Fibroblast of villous mesenchyme (primary cell): ENCODE measurements around the gene TET3. TPM values are rescaled to one million over a fixed set of nuclear protein-coding genes. Genes with fewer than 3 reads are reported as not detected.

Experiments used
- DNase-seq: peaks from one replicate; pipeline ENCODE4 v3.0.0-alpha.2; 2010; ENCODE audit warnings: low read depth
- H3K4me3 ChIP-seq: 2 replicates; pipeline ENCODE4 v1.5.1; 2011; ENCODE audit warnings: low read depth, mild to moderate bottlenecking, low read length
- CTCF ChIP-seq: IDR thresholded peaks from 2 replicates; pipeline ENCODE4 v1.5.1; 2012; ENCODE audit warnings: low read depth, mild to moderate bottlenecking, low read length; ENCODE audit not compliant: insufficient read depth
- total RNA-seq: library from RNA; depleted of rRNA; stranded (reverse); fragments of >200 nt; gene quantifications from 2 replicates; pipeline ENCODE4 v1.2.3, GENCODE V29; 2012

The TET3 gene
- total RNA-seq, 1 donor = 5.6 TPM

DNA sequence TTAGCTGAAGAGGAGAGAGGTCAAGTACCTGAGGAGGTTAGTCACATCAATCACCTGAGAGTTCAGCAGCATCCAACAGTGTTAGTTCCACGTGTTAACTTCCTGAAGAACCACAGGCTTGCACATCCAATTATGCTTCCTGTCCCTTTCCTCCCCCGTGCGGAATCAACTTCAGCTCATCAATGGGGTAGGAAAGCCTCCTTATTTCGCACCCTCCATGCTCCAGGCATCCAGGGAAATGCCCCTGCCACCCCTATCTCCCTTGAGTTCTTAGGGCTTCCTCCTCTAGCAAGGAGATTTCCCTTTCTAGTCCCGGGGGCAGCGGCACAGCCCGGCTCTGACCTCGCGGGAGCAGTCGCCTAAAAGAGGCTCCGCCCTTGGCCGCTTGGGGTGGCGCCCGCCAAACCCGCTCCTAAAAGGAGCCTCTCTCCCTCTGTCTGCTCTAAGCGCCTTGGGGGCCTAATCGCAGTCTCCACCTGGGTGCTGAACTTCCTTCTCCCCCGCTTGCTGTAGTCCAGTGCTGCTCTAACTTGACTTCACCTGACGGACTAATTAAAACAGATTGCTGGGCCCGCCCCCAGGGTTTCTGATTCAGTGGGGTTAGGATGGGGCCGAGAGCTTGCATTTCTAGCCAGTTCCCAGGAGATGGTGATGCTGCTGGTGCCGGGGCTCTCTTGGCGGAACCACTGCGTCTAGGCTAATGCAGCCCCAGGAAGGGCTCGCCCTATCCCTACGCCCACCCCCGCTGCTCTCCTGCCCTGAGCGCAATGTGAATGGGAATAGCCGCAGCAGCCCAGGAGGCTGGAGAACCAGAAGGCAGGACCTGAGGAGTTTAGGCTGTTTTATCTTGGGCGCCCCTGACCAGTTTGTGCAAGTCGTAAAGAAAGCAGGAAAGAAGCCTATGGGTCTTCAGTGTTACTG lies 3.4 kb upstream of the TET3 start:
- H3K4me3 ChIP-seq = peak overlapping the region; percentile 47
- peak; percentile 20 for DNase-seq
- no peak for TF ChIP-seq CTCF

GRCh38 chr2:73982140-73982617 lies 2.5 kb upstream of the TET3 start:
- TF ChIP-seq CTCF = no peak
- no peak overlapping the region for H3K4me3 ChIP-seq
- DNase-seq = peak; percentile 18

DNA sequence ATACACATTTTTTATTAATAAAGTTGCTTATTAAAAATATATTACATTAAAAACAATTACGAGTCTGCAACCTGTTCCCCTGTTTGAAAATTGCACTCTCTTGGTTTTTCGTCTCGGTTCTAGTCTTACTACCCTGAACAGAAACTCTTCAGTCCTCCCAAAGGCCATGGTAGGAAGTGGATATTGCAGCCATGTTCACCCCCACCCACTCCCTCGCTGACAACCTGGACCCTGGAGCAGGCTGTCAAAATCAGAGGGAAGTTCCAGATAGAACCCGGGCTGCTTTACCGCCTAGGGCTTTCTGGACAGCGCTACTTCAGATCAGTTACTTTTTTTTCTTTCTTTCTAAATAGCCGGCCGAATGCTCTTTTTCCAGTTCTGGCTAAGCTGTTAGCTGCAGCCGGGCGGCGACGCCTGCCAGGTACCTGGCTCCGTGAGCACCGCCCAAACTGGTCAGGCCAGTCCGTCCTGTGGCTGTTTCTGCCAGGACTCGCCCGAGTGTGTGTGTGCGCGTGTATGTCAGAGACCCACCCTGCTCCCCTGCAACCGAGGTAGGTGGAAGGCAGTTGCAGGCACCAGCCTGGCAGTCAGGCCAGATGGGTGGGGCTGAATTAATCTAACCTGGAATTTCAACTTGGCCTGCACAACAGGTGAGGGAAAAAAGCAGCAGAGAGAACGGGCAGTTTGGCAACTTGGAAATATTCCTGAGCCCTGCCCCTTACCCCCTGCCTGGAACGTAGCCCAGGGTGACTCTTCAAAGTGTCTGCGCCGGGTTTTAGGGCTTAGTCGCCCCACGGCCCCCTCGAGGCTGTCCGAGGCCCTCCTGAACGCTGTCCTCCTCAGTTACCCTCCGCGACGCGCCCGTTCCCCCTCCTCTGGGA lies 1.1 kb upstream of the TET3 start:
- TF ChIP-seq CTCF = no peak
- no peak for DNase-seq
- peak overlapping the region; percentile 64 for H3K4me3 ChIP-seq

- TF ChIP-seq CTCF = no peak
- no peak for DNase-seq
- peak overlapping the region; percentile 64 for H3K4me3 ChIP-seq
These were observed 205 bp downstream of the TET3 start for GRCh38 chr2:73984922-73985307.

GRCh38 chr2:73985308-73986084 lies 786 bp downstream of the TET3 start:
- no peak for DNase-seq

More at GRCh38 chr2:73985308-73986084, 786 bp downstream of the TET3 start:
- H3K4me3 ChIP-seq = peak overlapping the region; percentile 64
- no peak for TF ChIP-seq CTCF
